HG03521 (cell line): ENCODE results near the gene LPP.
"Not testable (repeated sequence)": the region's sequence is repeated elsewhere in the genome, so short reads cannot be mapped to it uniquely, and the experiment has no call there.

Experiments
- ATAC-seq: cut with Tn5 transposase; IDR thresholded peaks from one replicate; pipeline ENCODE4 v1.9.1; 2021; ENCODE audit warnings: mild to moderate bottlenecking, moderate library complexity; ENCODE audit not compliant: unreplicated experiment

The LPP gene

GRCh38 chr3:188421836-188422540 lies 268.0 kb downstream of the LPP start:
- peak; percentile 100 for ATAC-seq

GRCh38 chr3:188427981-188428380 lies 274.0 kb downstream of the LPP start:
- not testable (repeated sequence) for ATAC-seq

- ATAC-seq: no peak
Measured at GRCh38 chr3:188431040-188431439, 277.1 kb downstream of the LPP start.

GRCh38 chr3:188431553-188431952 lies 277.6 kb downstream of the LPP start:
- ATAC-seq: no peak

- no peak for ATAC-seq
Measured at GRCh38 chr3:188432802-188433520, 279.0 kb downstream of the LPP start.

GRCh38 chr3:188433521-188434150 lies 279.7 kb downstream of the LPP start:
- no peak for ATAC-seq

GRCh38 chr3:188434594-188434993 lies 280.6 kb downstream of the LPP start:
- no peak for ATAC-seq

GRCh38 chr3:188435266-188435665 lies 281.3 kb downstream of the LPP start:
- no peak for ATAC-seq

GRCh38 chr3:188437926-188438325 lies 284.0 kb downstream of the LPP start:
- ATAC-seq: no peak

- peak; percentile 72 for ATAC-seq
Measured at GRCh38 chr3:188439080-188439479, 285.1 kb downstream of the LPP start.

GRCh38 chr3:188440340-188440972 lies 286.5 kb downstream of the LPP start:
- ATAC-seq: no peak

GRCh38 chr3:188442430-188442829 lies 288.5 kb downstream of the LPP start:
- no peak for ATAC-seq

- ATAC-seq: not testable (repeated sequence)
Measured at GRCh38 chr3:188445175-188445574, 291.2 kb downstream of the LPP start.

- ATAC-seq: peak; percentile 63
Measured at GRCh38 chr3:188446014-188446413, 292.1 kb downstream of the LPP start.

- ATAC-seq: peak; percentile 48
Measured at GRCh38 chr3:188446766-188447165, 292.8 kb downstream of the LPP start.

- no peak for ATAC-seq
Measured at GRCh38 chr3:188448813-188449212, 294.9 kb downstream of the LPP start.

- ATAC-seq: no peak
Measured at GRCh38 chr3:188449421-188449820, 295.5 kb downstream of the LPP start.

GRCh38 chr3:188452158-188452772 lies 298.3 kb downstream of the LPP start:
- ATAC-seq: no peak

GRCh38 chr3:188453431-188454384 lies 299.8 kb downstream of the LPP start:
- ATAC-seq: no peak

GRCh38 chr3:188455748-188456147 lies 301.8 kb downstream of the LPP start:
- ATAC-seq: no peak
